HG02588 (cell line): Measurements from ENCODE around the gene MRAP.
"Not testable (repeated sequence)": the region's sequence is repeated elsewhere in the genome, so short reads cannot be mapped to it uniquely, and the experiment has no call there.

Experiments used
- ATAC-seq: cut with Tn5 transposase; IDR thresholded peaks from one replicate; pipeline ENCODE4 v1.9.1; 2021; ENCODE audit warnings: mild to moderate bottlenecking, moderate library complexity; ENCODE audit not compliant: unreplicated experiment

Gene MRAP

DNA sequence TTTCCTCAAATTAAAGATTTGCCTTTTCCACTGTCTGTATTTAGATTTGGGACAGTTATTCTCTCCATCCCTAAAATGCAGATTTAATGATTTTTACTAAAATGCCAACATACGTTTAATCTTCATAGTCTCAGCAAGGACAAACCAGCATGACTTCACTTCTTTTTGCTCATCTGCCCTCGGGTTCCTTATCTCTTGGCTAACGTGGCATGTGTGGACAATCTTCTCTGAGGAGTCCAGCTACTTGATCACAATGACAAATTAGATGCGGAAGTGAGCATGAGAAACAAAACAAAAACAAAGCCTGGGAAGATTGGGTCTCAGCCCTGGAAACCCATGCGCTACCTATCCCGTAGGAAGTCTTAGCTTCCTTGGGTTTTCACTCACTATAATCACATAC lies 1.0 kb downstream of the MRAP start:
- no peak for ATAC-seq

DNA sequence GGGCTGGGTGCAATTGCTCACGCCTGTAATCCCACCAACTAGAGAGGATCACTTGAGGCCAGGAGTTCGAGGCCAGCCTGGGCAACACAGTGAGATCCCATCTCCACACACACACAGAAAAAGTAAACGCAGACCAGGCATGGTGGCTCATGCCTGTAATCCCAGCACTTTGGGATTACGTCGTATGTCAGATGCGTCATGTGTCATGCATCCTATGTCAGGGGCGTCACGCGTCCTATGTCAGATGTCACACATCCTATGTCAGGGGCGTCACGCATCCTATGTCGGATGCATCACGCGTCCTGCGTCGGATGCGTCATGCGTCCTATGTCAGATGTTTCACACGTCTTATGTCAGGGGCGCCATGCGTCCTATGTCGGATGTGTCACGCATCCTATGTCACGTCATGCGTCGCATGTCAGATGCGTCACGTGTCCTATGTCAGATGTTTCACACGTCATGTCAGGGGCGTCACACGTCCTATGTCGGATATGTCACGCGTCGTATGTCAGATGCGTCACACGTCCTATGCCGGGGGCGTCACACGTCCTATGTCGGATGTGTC lies 1.5 kb downstream of the MRAP start:
- no peak for ATAC-seq

GRCh38 chr21:32301596-32301995 lies 2.9 kb downstream of the MRAP start:
- no peak for ATAC-seq

DNA sequence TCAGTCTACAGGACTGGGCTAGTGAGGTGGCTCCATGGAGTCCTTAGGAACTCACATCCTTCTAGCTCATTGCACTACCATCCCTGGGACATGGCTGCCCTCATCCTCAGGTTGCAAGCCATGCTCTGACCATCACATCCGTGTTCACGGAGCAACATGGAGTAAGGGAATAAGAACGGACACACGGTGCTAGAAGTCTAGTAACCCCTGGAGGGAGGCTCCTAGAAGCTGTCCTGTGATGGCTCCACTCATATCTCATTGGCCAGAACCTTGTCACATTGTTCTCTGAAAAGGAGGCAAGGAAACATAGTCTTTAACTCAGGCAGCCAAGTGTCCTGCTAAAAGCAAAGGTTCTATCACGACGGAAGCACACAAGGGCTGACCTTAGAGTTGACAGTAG lies 3.9 kb downstream of the MRAP start:
- no peak for ATAC-seq

GRCh38 chr21:32303385-32303784 lies 4.7 kb downstream of the MRAP start:
- no peak for ATAC-seq

DNA sequence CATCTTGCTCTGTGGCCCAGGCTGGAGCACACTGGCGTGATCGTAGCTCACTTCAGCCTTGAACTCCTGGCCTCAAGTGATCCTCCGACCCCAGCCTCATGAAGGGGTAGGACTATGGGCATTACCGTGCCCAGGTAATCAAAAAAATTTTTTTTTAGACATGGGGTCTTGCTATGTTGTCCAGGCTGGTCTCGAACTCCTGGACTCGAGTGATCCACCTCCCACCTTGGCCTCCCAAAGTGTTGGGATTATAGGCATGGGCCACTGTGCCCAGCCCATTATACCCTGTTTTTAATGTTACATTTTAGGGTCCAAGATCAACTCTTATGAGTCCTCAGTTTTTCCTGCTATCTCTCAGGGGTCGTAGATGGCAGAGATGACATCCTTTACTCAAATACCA lies 6.3 kb downstream of the MRAP start:
- no peak for ATAC-seq

- ATAC-seq = no peak
Observed at GRCh38 chr21:32306021-32306780, 7.5 kb downstream of the MRAP start.

- ATAC-seq = no peak
Observed at GRCh38 chr21:32307706-32308105, 9.1 kb downstream of the MRAP start.

GRCh38 chr21:32308696-32309095 lies 10.0 kb downstream of the MRAP start:
- ATAC-seq = no peak

DNA sequence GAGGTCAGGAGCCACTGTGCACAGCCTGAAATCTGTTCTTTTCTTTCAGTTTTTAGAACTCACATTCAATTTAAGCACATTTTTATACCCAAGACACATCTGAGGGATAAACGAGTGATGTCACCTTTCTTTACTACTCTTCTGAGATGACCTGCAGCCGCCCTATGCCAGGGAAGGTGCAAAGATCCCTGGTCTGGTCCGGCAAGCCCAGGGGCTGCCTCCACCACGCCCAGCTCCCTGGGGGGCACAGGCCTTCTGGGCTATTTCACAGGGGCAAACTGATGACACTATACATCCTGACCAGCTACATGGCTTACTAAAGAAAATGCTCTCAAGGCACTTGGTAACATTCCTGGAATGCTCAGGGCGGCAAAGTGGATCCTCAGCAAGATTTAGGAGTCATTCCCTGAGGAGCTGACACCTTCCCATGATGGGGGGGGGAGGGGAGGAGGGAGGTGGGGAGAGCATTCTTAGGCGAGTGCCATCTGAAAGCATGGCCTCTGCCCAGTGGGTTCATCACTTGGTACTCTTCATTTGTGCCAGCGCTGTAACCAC lies 11.3 kb downstream of the MRAP start:
- no peak for ATAC-seq

DNA sequence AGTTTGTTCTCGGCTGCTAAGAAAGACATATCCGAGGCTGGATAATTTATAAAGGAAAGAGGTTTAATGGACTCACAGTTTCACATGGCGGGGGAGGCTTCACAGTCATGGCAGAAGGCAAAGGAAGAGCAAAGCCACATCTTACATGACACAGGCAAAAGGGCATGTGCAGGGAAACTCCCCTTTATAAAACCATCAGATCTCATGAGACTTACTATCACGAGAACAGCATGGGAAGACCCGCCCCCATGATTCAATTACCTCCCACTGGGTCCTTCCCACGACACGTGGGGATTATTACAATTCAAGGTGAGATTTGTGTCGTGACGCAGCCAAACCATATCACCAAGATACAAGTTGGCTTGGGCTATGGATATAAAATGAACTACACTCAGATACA lies 12.3 kb downstream of the MRAP start:
- not testable (repeated sequence) for ATAC-seq

DNA sequence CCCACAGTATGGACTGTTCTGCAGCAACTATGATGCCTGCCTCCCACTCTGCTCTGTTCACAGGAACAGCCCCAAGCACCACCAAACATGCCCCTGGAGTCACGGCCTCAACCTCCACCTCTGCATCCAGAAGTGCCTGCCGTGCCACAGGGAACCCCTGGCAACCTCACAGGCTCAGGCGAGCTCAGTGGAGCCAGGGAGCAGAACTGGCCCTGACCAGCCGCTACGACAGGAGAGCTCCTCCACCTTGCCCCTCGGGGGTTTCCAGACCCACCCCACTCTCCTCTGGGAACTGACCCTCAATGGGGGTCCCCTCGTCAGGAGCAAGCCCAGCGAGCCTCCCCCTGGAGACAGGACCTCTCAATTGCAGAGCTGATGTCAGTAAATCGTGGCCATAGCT lies 13.0 kb downstream of the MRAP start:
- ATAC-seq = no peak

- ATAC-seq = no peak
Observed at GRCh38 chr21:32312326-32312725, 13.7 kb downstream of the MRAP start.

- ATAC-seq = no peak
Observed at GRCh38 chr21:32312976-32313375, 14.3 kb downstream of the MRAP start.

GRCh38 chr21:32314806-32315205 lies 16.2 kb downstream of the MRAP start:
- no peak for ATAC-seq

GRCh38 chr21:32315511-32316281 lies 17.0 kb downstream of the MRAP start:
- no peak for ATAC-seq

GRCh38 chr21:32316361-32317215 lies 17.9 kb downstream of the MRAP start:
- no peak for ATAC-seq

- no peak for ATAC-seq
Observed at GRCh38 chr21:32317726-32318125, 19.1 kb downstream of the MRAP start.

DNA sequence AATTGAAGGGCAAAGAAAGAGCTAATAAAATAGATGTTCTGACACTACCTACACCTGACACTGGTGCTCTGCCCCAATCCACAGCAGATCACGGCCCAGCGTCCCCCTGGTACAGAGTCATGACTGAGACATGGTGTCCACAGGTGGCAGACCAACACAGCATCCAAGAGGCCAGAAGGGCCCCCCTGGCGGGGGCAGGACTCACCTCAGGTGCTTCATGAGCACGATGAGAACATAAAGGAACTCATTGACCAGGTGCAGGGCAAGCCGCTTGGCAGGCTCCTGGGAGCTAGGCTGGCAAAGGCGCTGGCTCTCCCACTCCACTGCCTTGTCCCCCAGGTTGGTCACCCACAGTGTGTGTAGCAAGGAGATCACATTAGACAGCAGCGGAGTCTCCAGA lies 20.4 kb downstream of the MRAP start:
- no peak for ATAC-seq

DNA sequence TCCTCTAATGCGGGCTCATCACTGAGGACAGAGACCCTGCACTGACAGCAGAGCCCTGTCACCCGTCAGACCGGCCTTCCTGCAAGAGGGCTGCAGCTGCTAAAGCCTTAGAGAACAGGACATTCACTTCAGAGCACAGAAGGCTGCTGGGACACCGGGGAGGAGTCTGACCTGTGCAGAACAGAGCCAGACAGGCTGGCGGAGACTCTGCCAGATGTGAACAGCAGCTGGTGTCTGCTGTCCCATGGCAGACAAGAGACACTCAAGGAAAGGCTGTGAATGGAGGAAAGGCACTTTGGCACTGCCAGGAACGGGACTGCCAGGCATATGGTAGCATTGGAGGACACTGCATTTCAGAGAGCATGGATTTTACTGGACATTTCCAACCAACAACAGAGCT lies 21.4 kb downstream of the MRAP start:
- no peak for ATAC-seq

DNA sequence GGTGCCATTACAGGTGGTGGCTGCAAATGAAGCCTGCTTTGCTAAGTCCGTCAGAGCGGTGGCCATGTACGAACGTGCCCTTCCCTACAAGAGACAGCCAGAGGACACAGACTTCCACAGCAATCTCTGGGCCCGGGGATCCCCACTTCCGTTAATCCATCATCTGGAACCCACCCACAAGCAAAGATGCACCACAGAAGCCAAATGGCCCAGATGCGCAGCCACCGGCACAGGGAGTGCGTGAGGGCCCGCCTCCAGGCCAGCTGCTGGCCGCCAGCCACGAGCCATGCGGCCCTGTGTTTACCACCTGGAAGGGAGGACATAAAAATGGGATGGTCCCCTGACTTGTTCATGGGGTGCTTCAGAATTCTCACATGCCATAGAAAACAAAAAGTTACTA lies 22.1 kb downstream of the MRAP start:
- no peak for ATAC-seq
